Activated T-cell treated with anti-CD3 and anti-CD28 coated beads, Interleukin-2, amount 50 U/mL, for 72 hours (primary cell): ENCODE results near the gene TCF4. TPM values are rescaled to one million over a fixed set of nuclear protein-coding genes. Genes with fewer than 3 reads are reported as not detected.
A peak's percentile ranks its signal among the peaks of the same experiment; 100 is the strongest.
"Not testable (repeated sequence)": the region's sequence is repeated elsewhere in the genome, so short reads cannot be mapped to it uniquely, and the experiment has no call there.

ENCODE experiments used
- ATAC-seq, 2 donors: fragments of 150-1000 bp; cut with Tn5 transposase; replicated peaks in 1 of 2; 2 replicates each; pipeline ENCODE4 v1.10.0; 2021; ENCODE audit warnings: moderate library complexity in 2 of 2, mild to moderate bottlenecking in 1 of 2
- DNase-seq, 2 donors: peaks; one replicate each; pipeline ENCODE4 v3.0.0; 2021 to 2022; ENCODE audit warnings: mixed read lengths in 1 of 2
- H3K27ac Mint-ChIP-seq: one replicate; pipeline ENCODE4 v1.8.0; 2022; ENCODE audit warnings: mild to moderate bottlenecking, moderate library complexity, mixed read lengths
- H3K27me3 Mint-ChIP-seq: one replicate; pipeline ENCODE4 v1.8.0; 2022; ENCODE audit warnings: low read depth, mixed read lengths
- H3K36me3 Mint-ChIP-seq, 2 donors: one replicate each; pipeline ENCODE4 v1.8.0; 2022; ENCODE audit warnings: mixed read lengths in 2 of 2, mild to moderate bottlenecking in 1 of 2; ENCODE audit not compliant: insufficient read depth in 2 of 2
- H3K4me1 Mint-ChIP-seq: one replicate; pipeline ENCODE4 v1.8.0; 2022; ENCODE audit warnings: low read depth, mixed read lengths
- H3K4me3 Mint-ChIP-seq, 2 donors: one replicate each; pipeline ENCODE4 v1.8.0; 2022; ENCODE audit warnings: mild to moderate bottlenecking in 2 of 2, mixed read lengths in 2 of 2, moderate library complexity in 2 of 2
- H3K9me3 Mint-ChIP-seq, 2 donors: one replicate each; pipeline ENCODE4 v1.8.0; 2022; ENCODE audit warnings: mixed read lengths in 2 of 2
- total RNA-seq, 2 donors: library from RNA; stranded (reverse); gene quantifications; one replicate each; pipeline ENCODE4 v1.2.3, GENCODE V29; 2022

TCF4 gene
- total RNA-seq, 2 donors from 2014 or later, result 1.8 to 2.4 TPM

- Mint-ChIP-seq H3K4me3 (no peak overlapping the region), H3K36me3 (no peaks in the 10 kb centered on the region), H3K4me1 (peaks cover 25% of the 10 kb centered on the region), H3K27ac (no peak overlapping the region), H3K27me3 (peaks cover 30% of the 10 kb centered on the region), H3K9me3 (no peaks in the 10 kb centered on the region)
- no peak for ATAC-seq
- no peak for DNase-seq
Measured at GRCh38 chr18:55485666-55486065, 102.3 kb downstream of the TCF4 start.

GRCh38 chr18:55484773-55485172, 103.2 kb downstream of the TCF4 start:
- Mint-ChIP-seq H3K36me3 (no peaks in the 10 kb centered on the region), H3K9me3 (no peaks in the 10 kb centered on the region), H3K4me1 (peaks cover 20% of the 10 kb centered on the region), H3K27ac (no peak overlapping the region), H3K4me3 (no peak overlapping the region), H3K27me3 (peaks cover 27% of the 10 kb centered on the region)
- ATAC-seq (no peak), DNase-seq (no peak)

GRCh38 chr18:55483266-55483871, 104.6 kb downstream of the TCF4 start:
- H3K4me1 Mint-ChIP-seq, result peaks cover 8% of the 10 kb centered on the region
- H3K4me3 Mint-ChIP-seq, result no peak overlapping the region
- ATAC-seq (no peak), DNase-seq (no peak)
- peaks cover 27% of the 10 kb centered on the region for H3K27me3 Mint-ChIP-seq
- H3K27ac Mint-ChIP-seq, result no peak overlapping the region
- H3K36me3 Mint-ChIP-seq, result no peaks in the 10 kb centered on the region
- H3K9me3 Mint-ChIP-seq, result no peaks in the 10 kb centered on the region

- H3K9me3 Mint-ChIP-seq, result no peaks in the 10 kb centered on the region
- ATAC-seq, result no peak
- H3K36me3 Mint-ChIP-seq, result no peaks in the 10 kb centered on the region
- H3K27me3 Mint-ChIP-seq, result peaks cover 2% of the 10 kb centered on the region
- H3K27ac Mint-ChIP-seq, result no peak overlapping the region
- DNase-seq, result no peak
- H3K4me3 Mint-ChIP-seq, result no peak overlapping the region
- H3K4me1 Mint-ChIP-seq, result peaks cover 24% of the 10 kb centered on the region
Measured at GRCh38 chr18:55479656-55480420, 108.2 kb downstream of the TCF4 start.

GRCh38 chr18:55477860-55478581, 110.0 kb downstream of the TCF4 start:
- Mint-ChIP-seq H3K4me1 (peaks cover 21% of the 10 kb centered on the region), H3K4me3 (peak overlapping the region; percentile 83 to 86), H3K27ac (peak overlapping the region; percentile 4), H3K27me3 (no peaks in the 10 kb centered on the region), H3K9me3 (no peaks in the 10 kb centered on the region), H3K36me3 (no peaks in the 10 kb centered on the region)
- ATAC-seq (peak in 1 of 2 donors; percentile 21), DNase-seq (no peak)

GRCh38 chr18:55477499-55477859, 110.5 kb downstream of the TCF4 start:
- Mint-ChIP-seq H3K27me3 (no peaks in the 10 kb centered on the region), H3K9me3 (no peaks in the 10 kb centered on the region), H3K27ac (peak overlapping the region; percentile 4), H3K4me1 (peaks cover 21% of the 10 kb centered on the region), H3K4me3 (peak overlapping the region; percentile 83 to 86), H3K36me3 (no peaks in the 10 kb centered on the region)
- peak; percentile 17 to 38 for DNase-seq
- peak; percentile 84 to 95 for ATAC-seq

GRCh38 chr18:55475916-55476315, 112.1 kb downstream of the TCF4 start:
- ATAC-seq (no peak), DNase-seq (no peak)
- Mint-ChIP-seq H3K27ac (no peak overlapping the region), H3K4me3 (peak overlapping the region in 1 of 2 donors; percentile 25), H3K36me3 (no peaks in the 10 kb centered on the region), H3K9me3 (no peaks in the 10 kb centered on the region), H3K27me3 (no peaks in the 10 kb centered on the region), H3K4me1 (peaks cover 21% of the 10 kb centered on the region)

GRCh38 chr18:55475467-55475866, 112.5 kb downstream of the TCF4 start:
- no peak overlapping the region for H3K27ac Mint-ChIP-seq
- H3K27me3 Mint-ChIP-seq, result no peaks in the 10 kb centered on the region
- DNase-seq (no peak), ATAC-seq (no peak)
- H3K4me1 Mint-ChIP-seq, result peaks cover 21% of the 10 kb centered on the region
- no peak overlapping the region for H3K4me3 Mint-ChIP-seq
- H3K36me3 Mint-ChIP-seq, result no peaks in the 10 kb centered on the region
- H3K9me3 Mint-ChIP-seq, result no peaks in the 10 kb centered on the region

GRCh38 chr18:55473560-55473959, 114.4 kb downstream of the TCF4 start:
- no peaks in the 10 kb centered on the region for H3K27me3 Mint-ChIP-seq
- peaks cover 21% of the 10 kb centered on the region for H3K4me1 Mint-ChIP-seq
- H3K36me3 Mint-ChIP-seq, result no peaks in the 10 kb centered on the region
- no peaks in the 10 kb centered on the region for H3K9me3 Mint-ChIP-seq
- DNase-seq (no peak), ATAC-seq (no peak)
- no peak overlapping the region for H3K4me3 Mint-ChIP-seq
- no peak overlapping the region for H3K27ac Mint-ChIP-seq

- H3K27me3 Mint-ChIP-seq, result peaks cover 5% of the 10 kb centered on the region
- H3K36me3 Mint-ChIP-seq, result no peaks in the 10 kb centered on the region
- peaks cover 16% of the 10 kb centered on the region for H3K4me1 Mint-ChIP-seq
- H3K9me3 Mint-ChIP-seq, result no peaks in the 10 kb centered on the region
- ATAC-seq (no peak), DNase-seq (no peak)
- no peak overlapping the region for H3K4me3 Mint-ChIP-seq
- H3K27ac Mint-ChIP-seq, result peak overlapping the region; percentile 27
Measured at GRCh38 chr18:55473058-55473457, 114.9 kb downstream of the TCF4 start.

GRCh38 chr18:55470826-55471225, 117.2 kb downstream of the TCF4 start:
- Mint-ChIP-seq H3K4me3 (no peak overlapping the region), H3K4me1 (no peaks in the 10 kb centered on the region), H3K9me3 (no peaks in the 10 kb centered on the region)

GRCh38 chr18:55469134-55469533, 118.9 kb downstream of the TCF4 start:
- not testable (repeated sequence) for ATAC-seq, H3K4me3 Mint-ChIP-seq, H3K27ac Mint-ChIP-seq, H3K36me3 Mint-ChIP-seq, DNase-seq, H3K9me3 Mint-ChIP-seq, H3K4me1 Mint-ChIP-seq
- H3K27me3 Mint-ChIP-seq, result peaks cover 20% of the 10 kb centered on the region

More at GRCh38 chr18:55470826-55471225, 117.2 kb downstream of the TCF4 start:
- Mint-ChIP-seq H3K36me3 (no peaks in the 10 kb centered on the region), H3K27me3 (peaks cover 17% of the 10 kb centered on the region), H3K27ac (no peak overlapping the region)
- DNase-seq (no peak), ATAC-seq (no peak)

GRCh38 chr18:55466789-55467188, 121.2 kb downstream of the TCF4 start:
- Mint-ChIP-seq H3K4me1 (no peaks in the 10 kb centered on the region), H3K4me3 (no peak overlapping the region), H3K9me3 (no peaks in the 10 kb centered on the region), H3K27ac (no peak overlapping the region), H3K27me3 (peaks cover 20% of the 10 kb centered on the region), H3K36me3 (no peaks in the 10 kb centered on the region)
- ATAC-seq (no peak), DNase-seq (no peak)
